PC-9 (cell line): Measurements from ENCODE around the gene SORBS1. TPM values are rescaled to one million over a fixed set of nuclear protein-coding genes. Genes with fewer than 3 reads are reported as not detected.
A peak's percentile ranks its signal among the peaks of the same experiment; 100 is the strongest.

Experiments used
- BruUV-seq: library from RNA; stranded (reverse); fragments of 400-500 nt; replicated peaks from 2 replicates; lab custom pipeline; 2021; lab: Mats Ljungman, UMichigan
- CTCF ChIA-PET: fragments of 300-600 bp; sonication (Branson Sonifier 250); formaldehyde crosslinking; loops from one replicate; lab custom pipeline; 2022; ENCODE audit warnings: antibody characterized with exemption; lab: Charles Lee
- POLR2A ChIA-PET: fragments of 300-600 bp; sonication (Branson Sonifier 250); formaldehyde crosslinking; loops from one replicate; lab custom pipeline; 2022; ENCODE audit warnings: antibody characterized with exemption; ENCODE audit not compliant: unreplicated experiment; lab: Charles Lee
- DNase-seq, 2 experiments: peaks; one replicate each; pipeline versions ENCODE4 v3.0.0 to v3.0.0-alpha.2; 2015 to 2022; ENCODE audit warnings: mixed read lengths in 1 of 2
- H2AFZ ChIP-seq: fragments of 200-600 bp; sonication (generic); 2 replicates; pipeline ENCODE4 v1.8.1; 2017; ENCODE audit warnings: antibody characterized with exemption
- H3F3A ChIP-seq: fragments of 200-600 bp; sonication (generic); 2 replicates; pipeline ENCODE4 v1.8.1; 2017; ENCODE audit warnings: antibody characterized with exemption, mild to moderate bottlenecking, low read depth; ENCODE audit not compliant: insufficient read depth
- H3K27ac ChIP-seq: fragments of 200-600 bp; sonication (generic); 2 replicates; pipeline ENCODE4 v1.6.1; 2016; ENCODE audit warnings: mixed run types
- H3K27me3 ChIP-seq: fragments of 200-600 bp; sonication (generic); 2 replicates; pipeline ENCODE4 v1.6.1; 2016; ENCODE audit warnings: low read depth, mixed run types; ENCODE audit not compliant: insufficient read depth
- H3K36me3 ChIP-seq: fragments of 200-600 bp; sonication (generic); 2 replicates; pipeline ENCODE4 v1.6.1; 2016; ENCODE audit warnings: low read depth, mixed run types
- H3K4me1 ChIP-seq: fragments of 200-600 bp; sonication (generic); replicated peaks from 2 replicates; pipeline ENCODE4 v1.6.1; 2016; ENCODE audit warnings: mixed run types; ENCODE audit not compliant: insufficient read depth
- H3K4me2 ChIP-seq: fragments of 200-600 bp; sonication (generic); 2 replicates; pipeline ENCODE4 v1.6.1; 2017; ENCODE audit warnings: mixed run types
- H3K4me3 ChIP-seq: fragments of 200-600 bp; sonication (generic); 2 replicates; pipeline ENCODE4 v1.6.1; 2016; ENCODE audit warnings: mixed run types
- H3K79me2 ChIP-seq: fragments of 200-600 bp; sonication (generic); 2 replicates; pipeline ENCODE4 v1.6.1; 2017; ENCODE audit warnings: low read depth, mixed run types
- H3K9me2 ChIP-seq: fragments of 200-600 bp; sonication (generic); 2 replicates; pipeline ENCODE4 v1.8.1; 2017; ENCODE audit warnings: mild to moderate bottlenecking; ENCODE audit not compliant: insufficient read depth
- H3K9me3 ChIP-seq: fragments of 200-600 bp; sonication (generic); 2 replicates; pipeline ENCODE4 v1.8.1; 2016; ENCODE audit warnings: low read depth; ENCODE audit not compliant: insufficient read depth
- H4K20me1 ChIP-seq: fragments of 200-600 bp; sonication (generic); 2 replicates; pipeline ENCODE4 v1.8.1; 2017; ENCODE audit not compliant: insufficient read depth
- EZH2 ChIP-seq: fragments of 200-600 bp; sonication (generic); IDR thresholded peaks from 2 replicates; pipeline ENCODE4 v1.8.0; 2017; ENCODE audit warnings: antibody characterized with exemption, low read depth
- intact Hi-C: fragments of 100-400 bp; cut with micrococcal nuclease; formaldehyde crosslinking; loops from one replicate; pipeline ENCODE4 v1.10.0; 2022; ENCODE audit not compliant: unreplicated experiment
- total RNA-seq: library from RNA; stranded (reverse); gene quantifications from 2 replicates; pipeline ENCODE4 v1.2.3, GENCODE V29; 2021
- TF ChIP-seq, protein P1 (sequence below): fragments of 200-600 bp; sonication (generic); conservative IDR thresholded peaks from 2 replicates; pipeline ENCODE4 v1.6.1; 2017; ENCODE audit warnings: mixed run types, antibody characterized with exemption, mild to moderate bottlenecking, moderate library complexity

The SORBS1 gene
- total RNA-seq, 1 experiment from 2014 or later = 5.0 TPM

- Histone ChIP-seq H3K27ac (no peak overlapping the region), H3K4me3 (no peak overlapping the region), H3K9me3 (no peaks in the 10 kb centered on the region), H3K4me2 (no peak overlapping the region), H3K36me3 (no peaks in the 10 kb centered on the region), H3F3A (peaks cover 7% of the 10 kb centered on the region; the same call in 1 of the 2 replicates), H3K4me1 (peaks cover 9% of the 10 kb centered on the region; the same call in 1 of the 2 replicates), H3K79me2 (no peaks in the 10 kb centered on the region), H4K20me1 (no peaks in the 10 kb centered on the region), H3K9me2 (no peaks in the 10 kb centered on the region), H2AFZ (no peak overlapping the region), H3K27me3 (no peaks in the 10 kb centered on the region)
- CTCF ChIA-PET = no interaction called here
- BruUV-seq = no TSS peak
- TF ChIP-seq, protein P1, sequence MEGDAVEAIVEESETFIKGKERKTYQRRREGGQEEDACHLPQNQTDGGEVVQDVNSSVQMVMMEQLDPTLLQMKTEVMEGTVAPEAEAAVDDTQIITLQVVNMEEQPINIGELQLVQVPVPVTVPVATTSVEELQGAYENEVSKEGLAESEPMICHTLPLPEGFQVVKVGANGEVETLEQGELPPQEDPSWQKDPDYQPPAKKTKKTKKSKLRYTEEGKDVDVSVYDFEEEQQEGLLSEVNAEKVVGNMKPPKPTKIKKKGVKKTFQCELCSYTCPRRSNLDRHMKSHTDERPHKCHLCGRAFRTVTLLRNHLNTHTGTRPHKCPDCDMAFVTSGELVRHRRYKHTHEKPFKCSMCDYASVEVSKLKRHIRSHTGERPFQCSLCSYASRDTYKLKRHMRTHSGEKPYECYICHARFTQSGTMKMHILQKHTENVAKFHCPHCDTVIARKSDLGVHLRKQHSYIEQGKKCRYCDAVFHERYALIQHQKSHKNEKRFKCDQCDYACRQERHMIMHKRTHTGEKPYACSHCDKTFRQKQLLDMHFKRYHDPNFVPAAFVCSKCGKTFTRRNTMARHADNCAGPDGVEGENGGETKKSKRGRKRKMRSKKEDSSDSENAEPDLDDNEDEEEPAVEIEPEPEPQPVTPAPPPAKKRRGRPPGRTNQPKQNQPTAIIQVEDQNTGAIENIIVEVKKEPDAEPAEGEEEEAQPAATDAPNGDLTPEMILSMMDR = no peak
- no peak for TF ChIP-seq EZH2
- intact Hi-C loops = no loop called here
- POLR2A ChIA-PET = no interaction called here
- peak in 1 of 2 experiments; percentile 8 for DNase-seq
These were observed 47.2 kb downstream of the SORBS1 start for GRCh38 chr10:95513941-95514392.

DNA sequence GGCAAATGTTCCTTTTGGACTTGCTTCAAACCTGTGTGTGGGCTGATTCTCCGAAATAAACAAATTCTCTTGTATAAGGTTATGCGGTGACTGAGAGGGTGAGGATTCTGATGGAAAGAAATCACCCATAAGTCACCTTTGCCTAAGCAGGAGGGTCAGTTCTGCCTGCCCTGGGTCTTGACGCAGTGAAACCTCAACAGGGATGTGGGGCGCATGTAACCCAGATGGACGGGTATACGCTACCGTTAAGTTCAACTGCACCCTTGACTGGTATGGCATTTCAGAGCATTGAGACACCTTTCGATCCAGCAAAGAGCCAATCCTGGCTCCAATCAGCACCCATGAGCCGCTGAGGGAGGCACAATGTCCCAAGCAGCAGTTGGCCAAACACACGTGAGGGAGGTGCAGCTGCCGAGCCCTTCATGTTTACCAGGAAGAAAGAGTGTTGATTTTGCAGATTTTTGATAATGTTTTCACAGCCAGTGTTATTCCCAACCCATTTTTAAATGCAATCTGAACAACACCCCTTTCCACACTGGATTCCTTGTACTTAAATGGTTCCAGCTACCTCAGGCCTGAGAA is 48.1 kb downstream of the SORBS1 start:
- TF ChIP-seq EZH2 = no peak
- TF ChIP-seq, protein P1 = no peak
- no TSS peak for BruUV-seq
- Histone ChIP-seq H3K4me2 (no peak overlapping the region), H3K4me3 (no peak overlapping the region), H3K9me2 (no peaks in the 10 kb centered on the region), H3K9me3 (no peaks in the 10 kb centered on the region), H3K79me2 (no peaks in the 10 kb centered on the region), H2AFZ (no peak overlapping the region), H3K36me3 (no peaks in the 10 kb centered on the region), H4K20me1 (no peaks in the 10 kb centered on the region), H3F3A (peaks cover 5% of the 10 kb centered on the region; the same call in 1 of the 2 replicates), H3K27ac (no peak overlapping the region), H3K4me1 (peaks cover 6% of the 10 kb centered on the region; the same call in 1 of the 2 replicates), H3K27me3 (no peaks in the 10 kb centered on the region)
- ChIA-PET CTCF (no interaction called here), POLR2A (no interaction called here)
- no peak for DNase-seq
- intact Hi-C loops = no loop called here

- H4K20me1 ChIP-seq = no peaks in the 10 kb centered on the region
- ChIA-PET CTCF (no interaction called here), POLR2A (no interaction called here)
- H3K4me3 ChIP-seq = no peak overlapping the region
- no peak for DNase-seq
- intact Hi-C loops = no loop called here
- no peak for TF ChIP-seq EZH2
- TF ChIP-seq, protein P1 = no peak
- H3K9me2 ChIP-seq = no peaks in the 10 kb centered on the region
- no peaks in the 10 kb centered on the region for H3K4me1 ChIP-seq
- H3K79me2 ChIP-seq = no peaks in the 10 kb centered on the region
- H3F3A ChIP-seq = no peaks in the 10 kb centered on the region
- H2AFZ ChIP-seq = no peak overlapping the region
- no peak overlapping the region for H3K4me2 ChIP-seq
- H3K36me3 ChIP-seq = no peaks in the 10 kb centered on the region
- no peaks in the 10 kb centered on the region for H3K27me3 ChIP-seq
- H3K27ac ChIP-seq = no peak overlapping the region
- no TSS peak for BruUV-seq
- H3K9me3 ChIP-seq = no peaks in the 10 kb centered on the region
These were observed 49.9 kb downstream of the SORBS1 start for GRCh38 chr10:95511314-95511713.
